ENCODE measurements around the gene GAB2. TPM values are rescaled to one million over a fixed set of nuclear protein-coding genes. Genes with fewer than 3 reads are reported as not detected.

GAB2 gene
- total RNA-seq, 4 donors from 2014 or later = 8.1 to 18.1 (median 13.4) TPM

- no peaks in the 10 kb centered on the region for H3K4me1 ChIP-seq
- no peak overlapping the region for H3K27ac ChIP-seq
- no peak for DNase-seq
- H3K27me3 ChIP-seq = no peaks in the 10 kb centered on the region
- no peak overlapping the region for H3K4me3 ChIP-seq (replicated peaks in 1 of 3)
- TF ChIP-seq POLR2A (IDR thresholded peaks at IDR 0.05) (no peak), CTCF (IDR thresholded peaks at IDR 0.05) (no peak)
- no peaks in the 10 kb centered on the region for H3K36me3 ChIP-seq
- intact Hi-C loops (cut with DNase I) = no loop called here
- no peaks in the 10 kb centered on the region for H3K9me3 ChIP-seq
Observed at GRCh38 chr11:78248903-78249302, 168.7 kb downstream of the GAB2 start.

GRCh38 chr11:78248191-78248590 lies 169.4 kb downstream of the GAB2 start:
- Histone ChIP-seq H3K4me1 (no peaks in the 10 kb centered on the region), H3K27me3 (no peaks in the 10 kb centered on the region), H3K9me3 (no peaks in the 10 kb centered on the region), H3K4me3 (replicated peaks in 1 of 3) (no peak overlapping the region), H3K27ac (no peak overlapping the region), H3K36me3 (no peaks in the 10 kb centered on the region)
- intact Hi-C loops (cut with DNase I) = no loop called here
- 92 to 98% methylated on average over 3 of the region's 3 CpGs for WGBS, 2 donors
- TF ChIP-seq POLR2A (IDR thresholded peaks at IDR 0.05) = no peak
- no peak for TF ChIP-seq CTCF (IDR thresholded peaks at IDR 0.05)
- no peak for DNase-seq

GRCh38 chr11:78244546-78245255 lies 172.9 kb downstream of the GAB2 start:
- Histone ChIP-seq H3K9me3 (no peaks in the 10 kb centered on the region), H3K4me1 (no peaks in the 10 kb centered on the region), H3K36me3 (no peaks in the 10 kb centered on the region), H3K4me3 (replicated peaks in 1 of 3) (no peak overlapping the region), H3K27ac (no peak overlapping the region), H3K27me3 (no peaks in the 10 kb centered on the region)
- no peak for TF ChIP-seq CTCF (IDR thresholded peaks at IDR 0.05)
- no peak for TF ChIP-seq POLR2A (IDR thresholded peaks at IDR 0.05)
- 63 to 72% methylated on average over 4 of the region's 4 CpGs for WGBS, 2 donors
- no peak for DNase-seq
- intact Hi-C loops (cut with DNase I) = no loop called here

- H3K36me3 ChIP-seq = no peaks in the 10 kb centered on the region
- H3K27me3 ChIP-seq = no peaks in the 10 kb centered on the region
- no peak for DNase-seq
- no peak overlapping the region for H3K27ac ChIP-seq
- no peak overlapping the region for H3K4me3 ChIP-seq (replicated peaks in 1 of 3)
- H3K9me3 ChIP-seq = no peaks in the 10 kb centered on the region
- 73 to 89% methylated on average over 2 of the region's 2 CpGs for WGBS, 2 donors
- no peak for TF ChIP-seq POLR2A (IDR thresholded peaks at IDR 0.05)
- no peak for TF ChIP-seq CTCF (IDR thresholded peaks at IDR 0.05)
- no peaks in the 10 kb centered on the region for H3K4me1 ChIP-seq
- intact Hi-C loops (cut with DNase I) = no loop called here
Observed at GRCh38 chr11:78244080-78244479, 173.5 kb downstream of the GAB2 start.

- Histone ChIP-seq H3K27me3 (no peaks in the 10 kb centered on the region), H3K4me1 (no peaks in the 10 kb centered on the region), H3K36me3 (no peaks in the 10 kb centered on the region), H3K9me3 (no peaks in the 10 kb centered on the region), H3K4me3 (replicated peaks in 1 of 3) (no peak overlapping the region), H3K27ac (no peak overlapping the region)
- DNase-seq = no peak
- intact Hi-C loops (cut with DNase I) = no loop called here
- TF ChIP-seq POLR2A (IDR thresholded peaks at IDR 0.05) = no peak
- no peak for TF ChIP-seq CTCF (IDR thresholded peaks at IDR 0.05)
Observed at GRCh38 chr11:78241475-78241874, 176.1 kb downstream of the GAB2 start.

All from thyroid gland (tissue), 4 donors.